ENCODE results near the gene PRRT4.
A peak's percentile ranks its signal among the peaks of the same experiment; 100 is the strongest.

The PRRT4 gene

DNA sequence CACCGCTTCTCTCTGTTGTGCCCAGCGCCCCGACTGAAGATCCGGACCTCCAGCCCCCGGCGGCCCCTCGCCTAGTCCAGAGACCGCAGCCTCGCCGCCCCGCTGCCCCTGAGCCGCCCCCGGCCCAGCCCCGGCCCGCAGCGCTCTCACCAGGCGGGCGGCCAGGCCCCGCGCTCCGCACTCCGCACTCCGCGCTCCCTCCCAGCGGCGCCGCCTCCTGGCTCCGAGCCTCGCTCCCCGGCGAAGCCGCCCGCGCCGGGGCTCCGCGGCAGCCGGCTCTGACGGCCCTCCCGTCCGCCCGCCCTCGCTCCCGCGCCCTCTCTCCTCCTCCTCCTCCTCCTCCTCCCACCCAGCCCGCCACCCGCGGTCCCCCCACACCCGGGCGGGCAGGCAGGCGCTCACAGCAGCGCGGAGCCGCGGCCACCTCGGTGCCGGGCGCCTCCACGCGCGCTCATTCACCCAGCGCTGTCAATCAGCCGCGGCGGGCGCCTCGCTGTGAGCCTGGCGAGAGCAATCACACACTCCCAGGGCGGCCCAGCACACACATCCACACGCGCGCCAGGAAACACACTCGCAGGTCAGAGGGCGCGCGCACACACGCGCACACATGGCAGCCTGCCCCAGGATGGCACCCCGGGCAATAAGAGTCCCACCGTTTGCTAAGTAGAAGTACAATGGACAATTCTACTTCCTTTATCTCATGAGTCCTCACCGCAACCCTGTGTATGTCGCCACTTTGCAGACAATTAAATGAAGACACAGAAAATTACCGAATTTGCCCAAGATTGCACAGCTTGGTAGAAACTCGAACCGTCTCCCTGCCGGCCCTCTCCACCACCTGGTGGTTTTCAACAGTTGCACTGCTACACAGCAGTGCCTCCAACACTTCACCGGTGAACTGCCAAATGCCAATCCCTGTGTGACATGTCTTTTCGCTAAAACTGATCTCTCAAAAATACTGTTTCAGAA is at the start of gene PRRT4:
TSS of gene PRRT4 (minus strand) at position 280 of the 969 bp plus-strand sequence.
- peaks cover 3% of the 10 kb centered on the region for H3K4me1 ChIP-seq (ENCODE audit: control insufficient read depth, low read depth, low read length)
- peaks cover 91% of the 10 kb centered on the region for H3K27me3 ChIP-seq (ENCODE audit: control insufficient read depth, insufficient read depth, low read length)
- peak within 1 kb of the TSS; percentile 63 for H3K4me3 ChIP-seq (ENCODE audit: low read length)
- H3K36me3 ChIP-seq (ENCODE audit: control insufficient read depth, low read depth, low read length), result no peaks in the 10 kb centered on the region
- no peak within 1 kb of the TSS for H3K27ac ChIP-seq (ENCODE audit: low read length)
- H3K9ac ChIP-seq (ENCODE audit: low read length), result no peak within 1 kb of the TSS
- no peaks in the 10 kb centered on the region for H3K9me3 ChIP-seq (ENCODE audit: control insufficient read depth, low read depth, low read length)

DNA sequence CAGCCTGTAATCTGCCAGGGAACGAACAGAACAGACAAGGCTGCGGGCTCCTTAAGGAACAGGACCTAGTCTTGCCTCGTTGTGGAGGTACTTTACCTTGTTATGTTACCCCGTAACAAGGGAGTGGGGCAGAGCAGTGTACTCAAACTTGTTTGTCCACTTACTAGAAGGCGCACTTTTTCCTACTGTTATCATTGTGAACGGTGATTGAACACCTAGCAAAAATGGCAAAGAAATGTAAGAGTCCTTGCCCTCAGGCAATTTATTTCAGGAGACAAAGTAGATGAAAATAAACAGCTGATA is 48.9 kb upstream of the PRRT4 start:
- H3K27ac ChIP-seq (ENCODE audit: low read length), result no peak overlapping the region
- peaks cover 61% of the 10 kb centered on the region for H3K27me3 ChIP-seq (ENCODE audit: control insufficient read depth, insufficient read depth, low read length)
- H3K9me3 ChIP-seq (ENCODE audit: control insufficient read depth, low read depth, low read length), result no peaks in the 10 kb centered on the region

DNA sequence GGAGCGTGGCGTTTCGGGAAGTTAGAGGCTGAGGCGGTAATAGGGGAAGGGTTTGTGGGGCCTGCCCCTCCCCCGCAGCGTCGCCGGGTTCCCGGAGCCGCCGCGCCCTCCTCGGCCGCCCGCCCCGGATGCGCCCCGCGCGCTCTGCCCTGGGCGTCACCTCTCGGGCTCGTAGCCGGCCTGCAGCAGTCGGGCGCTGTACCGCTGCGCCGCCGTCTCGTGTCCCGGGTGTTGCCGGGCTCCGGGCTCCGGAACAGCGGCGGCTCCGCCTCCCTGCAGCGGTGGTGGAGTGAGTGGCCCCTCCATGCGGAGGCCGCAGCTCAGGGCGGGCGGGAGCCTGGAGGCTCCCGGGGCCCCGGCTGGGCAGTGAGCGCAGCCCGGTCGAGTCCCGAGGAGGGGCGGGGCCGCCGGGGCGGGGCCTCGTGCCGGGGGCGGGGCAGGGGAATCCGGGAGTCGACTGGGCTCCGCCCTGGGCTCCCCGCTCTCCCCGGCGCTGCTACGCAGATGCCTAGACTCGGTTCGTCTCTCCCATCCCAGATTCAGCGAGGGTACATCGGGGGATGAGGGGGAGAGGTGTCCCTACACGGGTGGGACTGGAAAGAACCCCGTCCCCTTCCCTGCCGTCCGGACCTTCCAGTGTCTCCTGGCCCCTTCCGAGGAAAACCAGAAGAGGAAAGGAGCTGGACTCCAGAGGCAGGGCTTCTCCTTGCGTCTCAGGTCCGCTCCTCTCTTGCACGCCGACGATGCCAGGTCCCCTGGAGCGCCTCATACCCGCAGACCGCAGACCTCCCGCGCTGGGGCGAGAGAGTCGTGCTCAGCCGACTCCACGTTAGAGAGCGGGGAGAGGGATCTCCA is 48.3 kb upstream of the PRRT4 start, which contains the start of gene IMPDH1:
TSS of gene IMPDH1 (minus strand) at position 387 of the 855 bp plus-strand sequence. CDS start at position 306, 81 bp downstream.
- Histone ChIP-seq H3K4me3 (ENCODE audit: low read length) (peak within 1 kb of the TSS; percentile 73), H3K9me3 (ENCODE audit: control insufficient read depth, low read depth, low read length) (no peaks in the 10 kb centered on the region), H3K36me3 (ENCODE audit: control insufficient read depth, low read depth, low read length) (no peaks in the 10 kb centered on the region), H3K27ac (ENCODE audit: low read length) (no peak within 1 kb of the TSS), H3K27me3 (ENCODE audit: control insufficient read depth, insufficient read depth, low read length) (peaks cover 67% of the 10 kb centered on the region), H3K4me1 (ENCODE audit: control insufficient read depth, low read depth, low read length) (peaks cover 12% of the 10 kb centered on the region), H3K9ac (ENCODE audit: low read length) (peak within 1 kb of the TSS; percentile 51)

More for the DNA sequence above, 48.9 kb upstream of the PRRT4 start:
- Histone ChIP-seq H3K9ac (ENCODE audit: low read length) (peak overlapping the region; percentile 51), H3K4me1 (ENCODE audit: control insufficient read depth, low read depth, low read length) (peaks cover 12% of the 10 kb centered on the region), H3K4me3 (ENCODE audit: low read length) (peak overlapping the region; percentile 73), H3K36me3 (ENCODE audit: control insufficient read depth, low read depth, low read length) (no peaks in the 10 kb centered on the region)

DNA sequence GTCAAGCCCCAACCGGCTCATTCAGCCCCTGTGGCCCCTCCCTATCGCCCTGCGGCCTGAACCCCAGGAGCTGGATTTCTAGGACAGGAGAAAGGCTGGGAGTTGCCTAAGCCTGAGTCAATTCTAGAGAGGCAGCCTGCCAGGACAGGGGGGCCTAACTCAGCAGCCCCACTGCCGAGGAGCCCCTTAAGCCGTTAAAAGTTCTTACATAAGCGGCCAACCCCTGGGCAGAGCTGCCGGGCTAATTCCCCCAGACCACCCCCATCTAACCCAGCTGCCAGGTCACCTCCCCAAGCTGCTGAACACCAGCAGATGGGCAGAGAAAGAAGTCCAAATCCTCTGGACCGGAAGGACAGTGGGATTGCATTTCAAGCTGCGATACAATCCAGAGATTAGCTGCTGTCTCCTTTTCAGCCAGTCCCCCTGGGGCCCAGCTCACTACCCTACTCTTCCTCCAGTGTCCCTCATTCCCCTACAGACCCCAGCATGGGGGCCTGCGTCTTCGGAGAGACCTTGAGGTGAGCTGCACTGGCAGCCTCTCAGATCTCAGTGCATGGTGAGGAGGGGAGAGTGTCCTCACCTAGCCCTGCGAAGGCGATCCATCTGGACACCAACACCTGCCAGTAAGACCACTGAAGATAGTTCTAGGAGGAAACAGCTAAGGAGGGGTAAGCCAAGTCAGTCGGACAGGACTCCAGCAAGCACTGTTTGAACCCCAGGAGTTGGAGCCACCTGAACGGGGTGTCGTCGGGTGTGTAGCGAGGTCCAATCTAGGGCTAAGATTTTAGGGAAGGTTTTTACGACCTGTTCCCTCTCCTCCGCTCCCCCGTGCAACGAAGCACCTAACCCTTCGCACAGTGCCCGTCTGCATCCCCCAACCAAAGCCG is 47.5 kb upstream of the PRRT4 start:
- Histone ChIP-seq H3K27me3 (ENCODE audit: control insufficient read depth, insufficient read depth, low read length) (peaks cover 75% of the 10 kb centered on the region), H3K9me3 (ENCODE audit: control insufficient read depth, low read depth, low read length) (no peaks in the 10 kb centered on the region), H3K27ac (ENCODE audit: low read length) (no peak overlapping the region), H3K9ac (ENCODE audit: low read length) (no peak overlapping the region), H3K36me3 (ENCODE audit: control insufficient read depth, low read depth, low read length) (no peaks in the 10 kb centered on the region), H3K4me1 (ENCODE audit: control insufficient read depth, low read depth, low read length) (peaks cover 18% of the 10 kb centered on the region), H3K4me3 (ENCODE audit: low read length) (peak overlapping the region; percentile 73)

DNA sequence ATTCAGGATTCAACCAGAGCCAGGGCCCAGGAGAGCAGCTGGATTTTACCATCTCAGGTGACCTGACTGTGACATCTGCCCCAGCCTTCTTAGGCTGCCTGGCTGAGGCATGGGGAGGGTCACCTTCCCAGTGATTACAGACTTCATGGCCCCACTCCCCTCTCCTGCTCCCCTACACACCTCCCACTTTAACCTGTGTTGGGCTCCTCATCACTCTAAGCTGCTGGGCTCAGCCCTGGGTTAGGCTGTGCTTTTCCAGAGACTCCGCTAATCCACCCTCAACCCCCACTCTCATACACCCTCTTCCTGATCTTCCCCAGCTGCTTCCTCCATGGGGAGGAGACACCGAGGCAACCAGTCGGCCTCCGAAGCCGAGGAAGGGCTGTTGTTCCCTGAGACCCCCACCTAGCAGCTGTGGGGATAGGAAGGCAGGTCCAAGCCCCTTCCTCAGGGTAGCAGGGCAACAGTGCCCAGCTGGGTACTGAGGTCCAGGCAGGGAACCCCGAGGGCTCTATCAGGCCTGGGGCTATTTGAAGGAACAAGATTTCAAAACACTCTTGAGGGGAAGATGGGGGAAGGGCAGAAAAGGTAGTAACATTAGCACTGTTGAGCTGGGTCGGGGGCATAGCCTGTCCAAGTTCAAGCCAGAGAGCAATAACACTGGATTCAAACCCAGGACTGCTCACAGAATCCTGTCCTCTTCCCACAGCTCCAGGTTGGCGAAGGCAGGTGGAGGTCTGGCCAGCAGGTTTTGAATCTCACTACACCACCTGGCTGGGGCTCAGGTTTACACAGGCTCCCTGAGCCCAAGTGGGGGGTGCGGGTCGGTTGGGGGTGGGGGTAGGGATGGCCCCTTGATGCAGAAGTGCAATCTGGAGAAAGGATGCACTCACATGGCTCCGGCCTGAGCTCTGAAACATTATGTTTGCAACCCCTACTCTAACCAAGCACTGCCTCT is 46.5 kb upstream of the PRRT4 start:
- H3K4me3 ChIP-seq (ENCODE audit: low read length), result no peak overlapping the region
- H3K4me1 ChIP-seq (ENCODE audit: control insufficient read depth, low read depth, low read length), result peaks cover 18% of the 10 kb centered on the region
- no peaks in the 10 kb centered on the region for H3K36me3 ChIP-seq (ENCODE audit: control insufficient read depth, low read depth, low read length)
- peaks cover 75% of the 10 kb centered on the region for H3K27me3 ChIP-seq (ENCODE audit: control insufficient read depth, insufficient read depth, low read length)
- no peak overlapping the region for H3K9ac ChIP-seq (ENCODE audit: low read length)
- no peaks in the 10 kb centered on the region for H3K9me3 ChIP-seq (ENCODE audit: control insufficient read depth, low read depth, low read length)
- H3K27ac ChIP-seq (ENCODE audit: low read length), result no peak overlapping the region

DNA sequence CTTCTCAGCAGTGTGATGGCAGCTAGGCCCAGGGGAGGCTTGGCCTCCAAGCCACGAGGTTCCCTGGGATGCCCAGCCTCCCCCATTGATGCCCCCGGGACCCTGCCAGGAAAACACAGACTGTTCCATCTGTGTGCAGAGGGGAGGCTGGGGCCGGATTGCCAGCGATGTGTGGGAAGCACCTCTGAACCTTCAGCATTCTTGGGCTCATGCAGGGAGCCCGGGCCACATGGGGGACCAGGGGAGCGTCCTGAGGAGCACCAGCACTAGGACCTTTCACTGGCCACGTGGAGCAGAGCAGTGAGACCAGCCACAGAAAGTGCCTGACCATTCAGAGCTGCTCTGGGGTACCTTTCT is 45.7 kb upstream of the PRRT4 start:
- Histone ChIP-seq H3K9ac (ENCODE audit: low read length) (no peak overlapping the region), H3K27me3 (ENCODE audit: control insufficient read depth, insufficient read depth, low read length) (peaks cover 75% of the 10 kb centered on the region), H3K27ac (ENCODE audit: low read length) (no peak overlapping the region), H3K36me3 (ENCODE audit: control insufficient read depth, low read depth, low read length) (no peaks in the 10 kb centered on the region), H3K9me3 (ENCODE audit: control insufficient read depth, low read depth, low read length) (no peaks in the 10 kb centered on the region), H3K4me1 (ENCODE audit: control insufficient read depth, low read depth, low read length) (peaks cover 18% of the 10 kb centered on the region), H3K4me3 (ENCODE audit: low read length) (no peak overlapping the region)

DNA sequence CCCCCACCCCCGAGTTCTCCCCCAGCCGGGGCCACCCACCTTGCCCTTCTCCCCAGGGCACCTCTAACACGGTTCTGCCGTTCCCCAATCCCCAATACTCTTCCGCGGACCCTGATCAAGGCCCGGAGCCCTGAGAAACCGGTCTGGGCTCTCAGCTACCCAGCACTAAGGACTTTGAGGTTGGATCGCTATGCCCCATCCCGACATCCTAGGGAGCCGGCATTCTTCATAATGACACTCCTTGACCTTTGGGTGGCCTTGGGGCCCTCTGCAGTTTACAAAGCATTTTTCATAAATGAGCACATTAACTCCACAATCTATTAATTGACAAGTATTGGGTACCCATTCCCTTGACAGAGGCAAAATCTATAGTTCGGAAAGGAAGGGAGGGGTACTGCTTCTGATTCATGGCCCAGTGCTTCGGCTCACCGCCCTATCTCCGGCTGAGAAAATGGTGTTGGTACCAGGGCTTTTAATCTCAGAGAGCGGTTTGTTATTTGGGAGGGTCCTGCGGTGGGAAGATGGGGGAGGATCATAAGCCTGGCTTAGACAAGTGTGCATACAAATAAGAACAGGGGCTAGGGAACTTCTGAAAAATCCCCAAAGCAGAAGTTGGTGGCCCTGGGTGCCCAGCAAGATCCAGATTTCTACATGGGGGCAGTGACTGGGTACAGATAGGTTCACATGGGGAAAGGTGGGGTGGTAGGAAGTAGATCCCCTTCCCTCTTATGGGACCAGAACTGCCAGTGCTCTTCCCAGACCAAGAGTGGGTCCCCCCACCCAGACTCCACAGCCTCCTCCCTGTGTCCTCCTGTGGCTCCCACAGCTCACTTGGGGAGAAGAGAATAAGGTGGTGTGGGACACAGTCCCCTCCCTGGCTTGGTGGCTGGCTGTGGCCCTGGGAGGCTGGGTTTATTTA is 45.1 kb upstream of the PRRT4 start:
- H3K9ac ChIP-seq (ENCODE audit: low read length), result no peak overlapping the region
- H3K36me3 ChIP-seq (ENCODE audit: control insufficient read depth, low read depth, low read length), result no peaks in the 10 kb centered on the region
- H3K9me3 ChIP-seq (ENCODE audit: control insufficient read depth, low read depth, low read length), result no peaks in the 10 kb centered on the region
- H3K27me3 ChIP-seq (ENCODE audit: control insufficient read depth, insufficient read depth, low read length), result peaks cover 68% of the 10 kb centered on the region
- H3K27ac ChIP-seq (ENCODE audit: low read length), result no peak overlapping the region
- peak overlapping the region; percentile 36 for H3K4me3 ChIP-seq (ENCODE audit: low read length)
- peaks cover 18% of the 10 kb centered on the region for H3K4me1 ChIP-seq (ENCODE audit: control insufficient read depth, low read depth, low read length)

DNA sequence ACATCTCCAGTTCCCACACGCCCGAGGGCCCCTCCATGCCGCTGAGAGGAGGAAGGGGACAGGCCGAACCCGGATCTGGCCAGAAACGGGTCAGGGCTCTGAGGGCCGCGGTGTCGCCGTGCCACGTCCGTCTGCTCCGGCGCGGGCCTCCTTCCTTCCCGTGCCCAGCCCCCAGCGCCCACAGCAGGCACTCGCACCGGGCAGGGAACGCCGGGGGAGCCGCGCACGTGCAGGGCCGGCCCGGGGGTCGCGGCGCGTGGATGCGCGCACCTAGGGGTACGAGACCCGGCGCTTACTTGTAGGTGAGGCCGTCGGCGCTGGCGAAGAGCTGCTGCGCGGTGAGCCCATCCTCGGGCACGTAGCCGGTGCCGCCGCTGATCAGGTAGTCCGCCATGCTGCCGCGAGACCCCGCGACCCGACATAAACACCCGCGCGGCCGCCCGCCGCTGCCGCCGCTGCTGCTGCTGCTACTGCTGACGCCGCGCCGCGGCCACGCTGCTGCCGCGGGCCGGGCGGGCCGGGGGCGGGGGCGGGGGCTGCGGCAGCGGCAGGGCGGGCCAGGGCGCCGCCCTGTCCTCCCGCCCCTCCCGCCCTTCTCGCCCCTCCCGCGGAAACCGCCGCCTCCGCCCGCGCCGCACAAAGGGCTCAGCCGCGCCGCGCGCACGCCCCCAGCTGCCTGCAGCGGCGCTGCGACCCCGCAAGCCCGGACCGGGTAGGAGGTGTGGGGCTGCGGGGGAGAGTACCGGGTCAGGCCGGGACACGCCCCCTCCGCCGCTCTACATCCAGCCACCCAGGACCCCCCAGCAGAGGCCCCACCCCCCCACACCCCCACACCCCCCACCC is 44.2 kb upstream of the PRRT4 start:
- Histone ChIP-seq H3K9me3 (ENCODE audit: control insufficient read depth, low read depth, low read length) (no peaks in the 10 kb centered on the region), H3K4me3 (ENCODE audit: low read length) (peak overlapping the region; percentile 66), H3K36me3 (ENCODE audit: control insufficient read depth, low read depth, low read length) (no peaks in the 10 kb centered on the region), H3K9ac (ENCODE audit: low read length) (peak overlapping the region; percentile 54), H3K4me1 (ENCODE audit: control insufficient read depth, low read depth, low read length) (peaks cover 18% of the 10 kb centered on the region), H3K27me3 (ENCODE audit: control insufficient read depth, insufficient read depth, low read length) (peaks cover 59% of the 10 kb centered on the region), H3K27ac (ENCODE audit: low read length) (no peak overlapping the region)

DNA sequence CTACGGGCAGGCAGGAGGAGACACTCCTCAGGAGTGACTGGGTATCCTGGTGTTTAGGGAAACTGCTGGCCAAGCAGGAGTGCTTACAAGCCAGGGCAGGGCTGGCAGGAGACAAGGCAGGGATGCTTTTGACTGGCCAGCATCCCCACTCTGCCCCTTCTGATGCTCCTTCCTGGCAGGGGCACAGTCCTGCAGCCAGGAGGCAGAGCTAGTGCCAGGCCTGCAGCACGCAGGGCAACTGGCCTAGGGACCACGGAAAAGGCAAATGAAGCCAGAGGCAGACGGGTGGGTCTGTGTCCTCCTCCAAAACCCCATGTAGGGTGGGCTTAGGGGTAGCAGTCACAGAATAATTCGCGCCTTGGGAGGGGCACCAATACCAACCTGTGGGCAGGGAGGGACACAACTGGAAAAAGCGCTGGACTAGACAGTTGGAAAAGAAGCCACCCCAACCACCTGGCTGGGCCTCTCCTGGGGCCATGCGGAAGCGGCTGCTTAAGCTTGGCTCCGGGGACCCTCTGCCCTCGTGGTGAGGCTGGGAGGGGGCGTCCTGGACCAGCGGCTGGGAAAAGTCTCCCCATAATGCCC is 43.5 kb upstream of the PRRT4 start:
- peaks cover 52% of the 10 kb centered on the region for H3K27me3 ChIP-seq (ENCODE audit: control insufficient read depth, insufficient read depth, low read length)
- no peak overlapping the region for H3K27ac ChIP-seq (ENCODE audit: low read length)

More for the DNA sequence above, 43.5 kb upstream of the PRRT4 start:
- H3K9ac ChIP-seq (ENCODE audit: low read length), result peak overlapping the region; percentile 54
- H3K36me3 ChIP-seq (ENCODE audit: control insufficient read depth, low read depth, low read length), result peaks cover under 1% of the 10 kb centered on the region
- peak overlapping the region; percentile 66 for H3K4me3 ChIP-seq (ENCODE audit: low read length)
- no peaks in the 10 kb centered on the region for H3K9me3 ChIP-seq (ENCODE audit: control insufficient read depth, low read depth, low read length)
- H3K4me1 ChIP-seq (ENCODE audit: control insufficient read depth, low read depth, low read length), result peaks cover 15% of the 10 kb centered on the region
